Body of pancreas (tissue), 4 donors: ENCODE results near the gene RFC3.

ENCODE experiments used
- CTCF ChIP-seq, 7 experiments: fragments of 450-650 bp in 4 of 7; fragments of 200-600 bp in 3 of 7; sonication (generic) in 3 of 7; IDR thresholded peaks; one replicate each; pipeline ENCODE4 v1.5.1; 2016 to 2019; ENCODE audit warnings: antibody characterized with exemption in 7 of 7
- POLR2A ChIP-seq, 3 donors: fragments of 450-650 bp; IDR thresholded peaks; one replicate each; pipeline ENCODE4 v1.6.1; 2016; ENCODE audit warnings: antibody characterized with exemption in 3 of 3, mild to moderate bottlenecking in 2 of 3

GRCh38 chr13:33832872-33833271 is 14.9 kb downstream of the RFC3 start:
- TF ChIP-seq CTCF (IDR thresholded peaks at IDR 0.05) (no peak), POLR2A (IDR thresholded peaks at IDR 0.05) (no peak)
